IPS DF 4.7 (cell line): ENCODE results near the gene MED1.
"Not testable (repeated sequence)": the region's sequence is repeated elsewhere in the genome, so short reads cannot be mapped to it uniquely, and the experiment has no call there.

ENCODE experiments used
- DNase-seq: peaks from one replicate; pipeline ENCODE4 v3.0.0-alpha.2; 2013; ENCODE audit warnings: low spot score; ENCODE audit errors: extremely low read depth

The MED1 gene

GRCh38 chr17:39416141-39416540, 34.9 kb downstream of the MED1 start:
- DNase-seq, result no peak

DNA sequence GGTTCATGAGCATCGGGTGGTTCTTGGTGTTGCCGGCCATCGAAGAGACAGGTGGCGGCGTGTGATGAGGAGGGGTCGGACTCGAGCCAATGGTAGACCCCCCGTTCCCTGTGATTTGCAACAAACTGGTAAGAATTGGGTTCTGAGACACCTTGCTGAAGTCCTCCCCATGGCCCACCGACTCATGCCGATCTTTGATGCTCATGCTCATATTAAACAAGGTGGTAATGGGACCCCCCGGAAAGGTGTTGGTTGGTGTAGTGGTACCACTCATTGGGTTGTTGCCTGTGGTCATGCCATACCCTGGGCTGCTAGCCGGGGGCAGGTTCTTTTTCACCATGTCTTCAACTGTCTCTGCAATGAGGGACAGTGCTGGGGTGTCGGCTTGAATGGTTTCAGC, 40.8 kb downstream of the MED1 start:
- no peak for DNase-seq

DNA sequence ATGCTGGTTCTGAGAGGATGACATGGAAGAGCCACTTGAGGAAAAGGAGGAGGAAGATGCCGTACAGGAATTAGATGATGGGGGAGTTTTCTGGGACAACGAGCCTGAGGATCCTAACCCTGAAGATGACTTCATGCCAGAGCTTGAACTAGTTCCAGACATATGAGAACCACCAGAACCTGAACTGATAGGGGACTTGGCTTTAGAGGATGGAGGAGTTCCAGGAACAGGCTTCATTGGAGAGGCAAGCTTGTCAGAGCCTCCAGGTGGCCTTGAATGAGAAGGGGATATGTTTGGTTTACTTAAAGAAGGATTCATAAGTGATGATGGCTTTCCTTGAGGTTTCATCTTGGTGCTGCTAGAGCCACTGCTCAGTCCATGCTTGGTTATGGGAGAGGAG, 42.7 kb downstream of the MED1 start:
- no peak for DNase-seq

GRCh38 chr17:39406951-39407350, 44.1 kb downstream of the MED1 start:
- no peak for DNase-seq

DNA sequence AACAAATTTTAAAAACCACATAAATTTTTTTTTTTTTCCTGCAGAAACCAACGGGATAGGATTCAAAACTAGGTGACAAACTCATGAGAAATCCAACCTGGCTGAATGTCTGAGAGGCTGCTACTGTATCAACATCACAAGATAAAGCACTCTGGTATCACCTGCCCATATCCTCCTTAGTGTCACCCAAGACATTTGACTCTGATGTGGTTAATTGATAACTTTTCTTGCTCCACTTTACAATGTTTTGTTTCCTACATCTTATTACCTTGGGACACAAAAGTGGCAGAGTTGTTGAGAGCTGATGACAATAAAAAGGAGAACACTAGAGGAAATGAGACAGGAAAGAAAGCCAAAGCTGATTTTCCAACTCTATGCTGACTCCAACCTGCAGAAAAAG, 45.6 kb downstream of the MED1 start:
- no peak for DNase-seq

DNA sequence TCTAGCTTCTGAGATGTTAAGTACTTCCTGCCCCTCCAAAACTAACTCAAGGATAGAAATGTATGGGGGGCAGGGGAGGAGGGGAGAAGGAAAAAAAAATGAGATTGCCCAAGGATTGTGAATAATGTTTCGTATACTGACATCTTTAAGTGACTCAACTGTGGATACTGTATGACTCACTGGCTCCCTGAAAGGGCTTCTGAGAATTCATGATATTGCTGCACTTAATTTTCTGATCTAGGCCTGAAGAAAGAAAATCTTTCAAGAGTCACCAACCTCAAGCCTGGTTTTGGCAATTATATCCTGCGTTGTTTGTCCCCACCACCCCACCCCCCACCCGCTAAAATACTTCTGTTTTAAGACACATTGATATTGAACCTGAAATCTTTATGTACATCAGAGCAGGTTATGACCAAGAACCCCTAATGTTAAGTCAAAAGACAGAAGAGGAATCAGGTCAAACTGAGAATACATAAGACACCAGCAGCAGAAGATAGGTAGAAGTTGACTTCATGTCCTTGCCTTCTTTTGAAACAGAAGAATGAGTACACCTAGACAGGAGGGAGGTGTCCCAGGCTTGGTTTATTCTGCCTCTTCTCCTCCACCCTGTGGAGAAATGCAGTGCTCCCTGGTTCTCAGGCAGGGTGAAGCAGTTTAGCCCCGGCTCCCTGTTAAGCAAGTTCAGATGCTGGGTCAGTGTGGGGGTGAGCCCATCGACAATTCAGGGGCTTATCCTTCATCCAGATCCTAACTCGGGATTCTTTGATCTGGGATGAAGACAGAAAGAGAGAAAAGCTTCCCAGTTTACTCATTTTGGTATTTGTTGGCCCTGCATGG, 46.3 kb downstream of the MED1 start:
- DNase-seq, result no peak

DNA sequence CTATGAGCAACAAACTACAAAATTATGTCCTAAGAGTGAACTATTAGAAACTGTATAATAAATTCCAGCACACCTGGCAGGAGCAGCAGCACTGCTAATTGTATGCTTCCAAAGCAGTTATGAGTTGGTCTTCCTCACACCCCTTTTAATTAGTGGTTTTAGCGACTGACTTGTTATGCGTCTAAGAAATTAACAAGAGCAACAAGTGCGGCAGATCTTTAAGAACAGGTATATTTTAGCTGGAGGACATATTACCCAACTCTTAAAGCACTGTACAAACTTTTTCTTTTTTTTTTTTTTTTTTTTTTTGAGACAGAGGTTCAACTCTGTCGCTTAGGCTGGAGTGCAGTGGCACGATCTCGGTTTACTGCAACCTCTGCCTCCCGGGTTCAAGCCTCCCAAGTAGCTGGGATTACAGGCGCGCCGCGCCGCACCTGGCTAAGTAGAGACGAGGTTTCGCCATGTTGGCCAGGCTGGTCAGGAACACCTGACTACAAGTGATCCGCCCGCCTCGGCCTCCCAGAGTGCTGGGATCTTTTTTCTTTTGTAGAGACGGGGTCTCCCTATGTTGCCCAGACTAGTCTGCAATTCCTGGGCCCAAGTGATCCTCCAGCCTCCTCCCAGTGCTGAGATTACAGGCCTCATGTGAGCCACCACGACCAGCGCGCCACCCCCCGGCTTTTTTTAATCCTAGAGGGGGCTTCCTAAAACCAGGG, 48.0 kb downstream of the MED1 start:
- no peak for DNase-seq

DNA sequence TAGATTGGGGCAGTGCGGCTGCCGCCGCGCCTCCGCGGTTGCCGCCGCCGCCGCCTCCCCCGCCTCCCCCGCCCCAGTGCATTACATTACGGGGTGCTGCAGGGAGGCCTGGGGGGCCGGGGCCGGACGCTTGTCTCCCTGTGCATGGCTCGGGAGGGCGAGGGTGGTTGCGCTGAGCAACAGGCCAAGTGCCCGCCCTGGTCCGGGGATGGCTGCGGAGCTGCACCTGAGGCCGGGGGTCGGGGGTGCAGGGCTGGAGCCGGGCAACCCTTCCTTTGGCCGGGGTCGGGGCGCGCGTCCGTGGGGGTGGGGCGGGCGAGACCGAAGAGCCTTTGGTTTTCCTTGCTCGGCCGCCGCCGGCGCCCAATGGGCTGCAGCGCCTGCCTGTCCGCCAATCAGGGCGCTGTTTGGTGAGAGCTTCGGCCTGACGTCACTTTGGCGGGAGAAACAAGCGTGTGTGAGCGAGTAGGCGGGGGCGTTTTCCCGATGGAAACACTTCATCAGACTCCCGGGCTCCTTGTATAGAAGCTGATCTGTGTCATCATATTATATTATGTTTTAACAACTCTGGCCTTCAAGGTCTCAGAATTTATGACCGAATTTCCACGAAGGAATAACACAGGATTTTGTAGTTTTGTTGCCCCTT, 48.7 kb downstream of the MED1 start:
- peak; percentile 88 for DNase-seq

GRCh38 chr17:39401412-39402243, 49.4 kb downstream of the MED1 start, which contains the start of gene FBXL20:
FBXL20 (minus strand) TSS chr17:39401626; CDS start chr17:39401402, 224 bp downstream.
- DNase-seq, result no peak

GRCh38 chr17:39400547-39401411, 50.3 kb downstream of the MED1 start:
- DNase-seq, result no peak

DNA sequence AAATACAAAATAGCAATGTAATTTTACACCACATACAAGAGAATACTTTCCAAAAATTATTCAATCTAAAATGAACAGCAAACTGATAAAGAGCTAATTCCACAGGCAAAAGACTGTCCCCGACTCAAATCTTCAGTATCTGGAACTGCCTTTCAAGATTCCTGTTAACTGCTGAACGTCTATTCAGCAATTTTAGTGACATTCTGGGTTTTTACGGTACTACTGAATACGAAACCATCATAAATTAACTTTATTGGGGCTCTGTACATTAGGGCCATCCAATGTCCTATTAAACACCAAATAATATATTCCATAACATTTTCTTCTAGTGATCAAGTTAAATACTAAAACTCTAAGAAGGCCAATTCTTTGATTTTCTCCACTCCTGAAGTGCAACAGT, 51.3 kb downstream of the MED1 start:
- no peak for DNase-seq

- no peak for DNase-seq
Measured at GRCh38 chr17:39393736-39394135, 57.3 kb downstream of the MED1 start.

DNA sequence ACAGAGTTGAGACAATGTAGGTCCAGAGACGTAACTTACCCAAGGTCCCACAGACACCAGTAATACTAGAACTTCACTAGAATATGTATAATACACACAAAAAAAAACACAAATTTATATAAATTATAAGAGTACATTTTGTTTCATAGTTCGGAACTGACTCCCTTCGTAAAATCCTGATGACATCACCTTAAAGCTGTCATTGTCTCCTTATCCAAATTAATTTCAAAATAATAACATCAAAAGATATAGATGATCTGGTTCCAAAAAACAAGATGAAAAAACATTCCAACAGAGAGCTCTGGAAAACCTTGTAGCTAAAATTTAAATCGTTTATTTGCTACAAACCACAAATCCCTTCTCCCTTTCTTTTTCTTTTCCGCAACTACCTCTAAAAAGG, 59.6 kb downstream of the MED1 start:
- no peak for DNase-seq

DNA sequence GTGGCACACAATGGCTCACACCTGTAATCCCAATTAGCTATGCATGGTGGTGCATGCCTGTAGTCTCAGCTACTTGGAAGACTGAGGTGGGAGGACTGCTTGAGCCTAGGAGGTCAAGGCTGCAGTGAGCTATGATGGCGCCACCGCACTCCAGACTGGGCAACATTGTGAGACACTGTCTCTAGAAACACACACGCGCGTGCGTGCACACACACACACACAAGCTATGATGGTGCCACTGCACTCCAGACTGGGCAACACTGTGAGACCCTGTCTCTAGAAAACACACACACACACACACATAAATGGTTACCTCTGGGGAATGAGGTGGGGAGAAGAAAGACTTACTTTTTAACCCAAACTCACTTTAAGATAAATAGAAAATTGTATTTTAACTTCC, 66.0 kb downstream of the MED1 start:
- DNase-seq, result no peak

DNA sequence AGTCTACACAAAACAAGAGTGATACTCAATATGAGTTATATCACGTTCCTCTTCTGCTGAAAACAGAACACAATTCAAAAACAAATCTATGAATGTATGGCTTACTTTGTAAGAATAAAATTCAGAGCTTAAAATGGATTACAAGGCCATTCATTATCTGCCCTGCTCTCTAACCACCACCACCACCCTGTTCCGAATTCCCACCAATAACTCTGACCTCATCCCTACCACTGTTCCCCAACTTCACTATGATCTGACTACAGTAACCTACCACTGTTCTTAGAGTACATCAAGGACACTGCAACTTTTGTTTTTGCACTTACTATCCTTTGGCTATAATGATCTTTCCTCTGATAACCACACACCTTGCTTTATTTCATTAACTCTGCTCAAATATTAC, 70.9 kb downstream of the MED1 start:
- DNase-seq, result no peak

- DNase-seq, result no peak
Measured at GRCh38 chr17:39376434-39376833, 74.6 kb downstream of the MED1 start.

DNA sequence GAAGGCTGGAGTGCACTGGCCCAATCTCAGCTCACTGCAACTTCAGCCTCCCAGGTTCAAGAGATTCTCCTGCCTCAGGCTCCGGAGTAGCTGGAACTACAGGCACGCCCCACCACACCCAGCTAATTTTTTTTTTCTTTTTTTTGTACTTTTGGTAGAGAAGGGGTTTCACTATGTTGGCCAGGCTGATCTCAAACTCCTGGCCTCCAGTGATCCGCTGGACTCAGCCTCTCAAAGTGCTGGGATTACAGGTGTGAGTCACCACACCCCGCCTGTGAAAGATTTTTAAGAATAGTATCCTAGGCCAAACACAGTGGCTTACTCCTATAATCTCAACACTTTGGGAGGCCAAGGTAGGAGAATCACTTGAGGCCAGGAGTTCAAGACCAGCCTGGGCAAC, 83.3 kb downstream of the MED1 start:
- DNase-seq, result not testable (repeated sequence)

DNA sequence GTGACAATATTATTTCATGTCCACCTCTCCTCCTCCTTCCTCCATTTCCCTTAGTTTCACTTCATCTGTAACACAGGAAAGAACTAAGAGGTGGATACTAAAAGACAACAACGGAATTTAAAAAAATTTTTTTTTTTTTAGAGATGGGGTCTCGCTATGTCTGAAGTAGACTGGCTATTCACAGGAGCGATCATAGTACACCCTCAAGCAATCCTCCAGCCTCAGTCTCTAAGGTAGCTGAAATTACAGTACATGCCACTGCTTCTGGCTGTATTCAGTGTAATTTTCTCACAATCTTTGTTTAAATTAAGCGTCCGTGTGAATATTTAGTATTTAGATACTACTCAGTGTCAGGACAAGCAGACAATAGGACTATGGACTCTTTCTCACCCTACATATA, 85.2 kb downstream of the MED1 start:
- DNase-seq, result no peak

- DNase-seq, result no peak
Measured at GRCh38 chr17:39365242-39365641, 85.8 kb downstream of the MED1 start.

DNA sequence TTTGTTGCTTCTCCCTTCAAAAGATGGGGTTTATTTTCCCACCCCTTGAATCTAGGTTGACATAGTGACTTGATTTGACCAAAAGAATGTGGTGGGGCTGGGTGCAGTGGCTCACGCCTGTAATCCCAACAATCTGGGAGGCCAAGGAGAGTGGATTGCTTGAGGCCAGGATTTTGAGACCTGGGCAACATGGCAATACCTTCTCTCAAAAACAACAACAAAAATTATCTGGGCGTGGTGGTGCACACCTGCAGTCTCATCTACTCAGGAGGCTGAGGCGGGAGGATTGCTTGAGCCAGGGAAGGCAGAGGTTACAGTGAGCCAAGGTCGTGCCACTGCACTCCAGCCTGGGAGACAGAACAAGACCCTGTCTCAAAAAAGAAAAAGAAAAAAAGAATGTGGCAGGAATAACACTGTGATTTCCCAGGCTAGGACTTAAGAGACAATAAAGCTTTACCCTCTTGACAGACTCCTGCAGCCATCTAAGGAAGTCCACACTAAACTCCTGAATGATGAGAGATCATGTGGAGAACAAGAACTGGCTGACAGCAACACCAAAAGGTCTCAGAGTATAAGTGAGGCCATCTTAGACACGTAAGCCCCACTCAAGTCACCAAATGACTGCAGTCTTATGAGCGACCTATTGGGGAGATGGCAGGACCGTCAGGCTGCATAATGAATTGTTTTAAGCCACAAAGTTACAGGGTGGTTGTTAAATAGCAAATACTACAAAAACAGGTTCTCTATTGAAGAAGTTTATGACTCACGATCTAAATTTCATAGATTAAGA, 86.6 kb downstream of the MED1 start:
- DNase-seq, result no peak
